GM10847 (cell line): ENCODE data around the gene SPRED2.

ENCODE experiments used
- POLR2A ChIP-seq: IDR thresholded peaks from 2 replicates; pipeline ENCODE4 v1.6.1; 2011; ENCODE audit not compliant: insufficient read length; ENCODE audit errors: extremely low read depth

SPRED2 gene

GRCh38 chr2:65355186-65355831 lies 77.1 kb downstream of the SPRED2 start:
- TF ChIP-seq POLR2A, result no peak

- no peak for TF ChIP-seq POLR2A
Measured at GRCh38 chr2:65354773-65355172, 77.6 kb downstream of the SPRED2 start.

- TF ChIP-seq POLR2A, result no peak
Measured at GRCh38 chr2:65353927-65354326, 78.5 kb downstream of the SPRED2 start.

GRCh38 chr2:65353046-65353445 lies 79.4 kb downstream of the SPRED2 start:
- no peak for TF ChIP-seq POLR2A

GRCh38 chr2:65351948-65352595 lies 80.3 kb downstream of the SPRED2 start:
- no peak for TF ChIP-seq POLR2A

GRCh38 chr2:65351234-65351947 lies 81.0 kb downstream of the SPRED2 start:
- TF ChIP-seq POLR2A, result no peak

- TF ChIP-seq POLR2A, result no peak
Measured at GRCh38 chr2:65350651-65351056, 81.7 kb downstream of the SPRED2 start.

GRCh38 chr2:65349863-65350262 lies 82.5 kb downstream of the SPRED2 start:
- no peak for TF ChIP-seq POLR2A

- no peak for TF ChIP-seq POLR2A
Measured at GRCh38 chr2:65347913-65348312, 84.5 kb downstream of the SPRED2 start.

- no peak for TF ChIP-seq POLR2A
Measured at GRCh38 chr2:65345631-65346030, 86.8 kb downstream of the SPRED2 start.

- no peak for TF ChIP-seq POLR2A
Measured at GRCh38 chr2:65344689-65345088, 87.7 kb downstream of the SPRED2 start.

GRCh38 chr2:65344182-65344581 lies 88.2 kb downstream of the SPRED2 start:
- no peak for TF ChIP-seq POLR2A

GRCh38 chr2:65343386-65343785 lies 89.0 kb downstream of the SPRED2 start:
- no peak for TF ChIP-seq POLR2A

GRCh38 chr2:65340898-65341681 lies 91.3 kb downstream of the SPRED2 start:
- no peak for TF ChIP-seq POLR2A

- no peak for TF ChIP-seq POLR2A
Measured at GRCh38 chr2:65339648-65340047, 92.8 kb downstream of the SPRED2 start.
